ENCODE results near the gene SH3BP1.

DNA sequence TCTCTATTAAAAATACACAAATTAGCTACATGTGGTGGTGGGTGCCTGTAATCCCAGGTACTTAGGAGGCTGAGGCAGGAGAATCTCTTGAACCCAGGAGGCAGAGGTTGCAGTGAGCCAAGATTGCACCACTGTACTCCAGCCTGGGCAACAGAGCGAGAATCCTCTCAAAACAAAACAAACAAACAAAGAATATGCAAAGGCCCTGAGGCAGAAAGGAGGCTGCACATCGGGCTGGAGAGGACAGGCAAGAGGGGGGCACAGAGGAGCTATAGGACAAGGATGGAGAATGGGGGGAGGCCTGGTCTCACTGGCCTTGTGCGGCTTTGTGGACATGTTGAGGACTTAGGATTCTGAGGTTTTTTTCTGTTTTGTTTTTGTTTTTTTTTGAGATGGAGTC lies 65.7 kb downstream of the SH3BP1 start:
- TF ChIP-seq, protein P1, sequence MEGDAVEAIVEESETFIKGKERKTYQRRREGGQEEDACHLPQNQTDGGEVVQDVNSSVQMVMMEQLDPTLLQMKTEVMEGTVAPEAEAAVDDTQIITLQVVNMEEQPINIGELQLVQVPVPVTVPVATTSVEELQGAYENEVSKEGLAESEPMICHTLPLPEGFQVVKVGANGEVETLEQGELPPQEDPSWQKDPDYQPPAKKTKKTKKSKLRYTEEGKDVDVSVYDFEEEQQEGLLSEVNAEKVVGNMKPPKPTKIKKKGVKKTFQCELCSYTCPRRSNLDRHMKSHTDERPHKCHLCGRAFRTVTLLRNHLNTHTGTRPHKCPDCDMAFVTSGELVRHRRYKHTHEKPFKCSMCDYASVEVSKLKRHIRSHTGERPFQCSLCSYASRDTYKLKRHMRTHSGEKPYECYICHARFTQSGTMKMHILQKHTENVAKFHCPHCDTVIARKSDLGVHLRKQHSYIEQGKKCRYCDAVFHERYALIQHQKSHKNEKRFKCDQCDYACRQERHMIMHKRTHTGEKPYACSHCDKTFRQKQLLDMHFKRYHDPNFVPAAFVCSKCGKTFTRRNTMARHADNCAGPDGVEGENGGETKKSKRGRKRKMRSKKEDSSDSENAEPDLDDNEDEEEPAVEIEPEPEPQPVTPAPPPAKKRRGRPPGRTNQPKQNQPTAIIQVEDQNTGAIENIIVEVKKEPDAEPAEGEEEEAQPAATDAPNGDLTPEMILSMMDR (IDR thresholded peaks at IDR 0.05), result no peak
- TF ChIP-seq POLR2A (IDR thresholded peaks at IDR 0.05), result no peak
- no peak for TF ChIP-seq POLR2AphosphoS5 (IDR thresholded peaks at IDR 0.05)

All from upper lobe of left lung (tissue), 4 donors.